Activated CD4-positive, alpha-beta T cell treated with anti-CD3 and anti-CD28 coated beads, Interleukin-10, Interleukin-2, amounts not matched to agents 100 ng/mL and 50 ng/mL, durations not matched to agents 16 hours and 8 hours (primary cell): ENCODE data around the gene DPY19L3.
A peak's percentile ranks its signal among the peaks of the same experiment; 100 is the strongest.
"Not testable (repeated sequence)": the region's sequence is repeated elsewhere in the genome, so short reads cannot be mapped to it uniquely, and the experiment has no call there.

Experiments used
- DNase-seq: peaks from one replicate; pipeline ENCODE4 v3.0.0-alpha.2; 2020

The DPY19L3 gene

GRCh38 chr19:32405431-32406160 lies at the start of gene DPY19L3:
TSS of gene DPY19L3 (plus strand) at chr19:32405770. CDS start at chr19:32408254, 2,484 bp downstream.
- DNase-seq, result peak; percentile 96

GRCh38 chr19:32357720-32358119 lies 47.9 kb upstream of the DPY19L3 start:
- no peak for DNase-seq

GRCh38 chr19:32358321-32358720 lies 47.2 kb upstream of the DPY19L3 start:
- no peak for DNase-seq

- no peak for DNase-seq
Observed at GRCh38 chr19:32359581-32359980, 46.0 kb upstream of the DPY19L3 start.

- no peak for DNase-seq
Observed at GRCh38 chr19:32361574-32362317, 43.8 kb upstream of the DPY19L3 start.

- no peak for DNase-seq
Observed at GRCh38 chr19:32362318-32362691, 43.3 kb upstream of the DPY19L3 start.

GRCh38 chr19:32363175-32363574 lies 42.4 kb upstream of the DPY19L3 start:
- no peak for DNase-seq

GRCh38 chr19:32363632-32364031 lies 41.9 kb upstream of the DPY19L3 start:
- DNase-seq, result no peak

- DNase-seq, result no peak
Observed at GRCh38 chr19:32364040-32364439, 41.5 kb upstream of the DPY19L3 start.

GRCh38 chr19:32367063-32367462 lies 38.5 kb upstream of the DPY19L3 start:
- DNase-seq, result no peak

- no peak for DNase-seq
Observed at GRCh38 chr19:32367948-32368536, 37.5 kb upstream of the DPY19L3 start.

GRCh38 chr19:32368787-32369186 lies 36.8 kb upstream of the DPY19L3 start:
- DNase-seq, result no peak

- no peak for DNase-seq
Observed at GRCh38 chr19:32372726-32373517, 32.6 kb upstream of the DPY19L3 start.

GRCh38 chr19:32373585-32374295 lies 31.8 kb upstream of the DPY19L3 start:
- no peak for DNase-seq

GRCh38 chr19:32374362-32374761 lies 31.2 kb upstream of the DPY19L3 start:
- DNase-seq, result not testable (repeated sequence)

- DNase-seq, result not testable (repeated sequence)
Observed at GRCh38 chr19:32377088-32377487, 28.5 kb upstream of the DPY19L3 start.

- DNase-seq, result no peak
Observed at GRCh38 chr19:32380269-32380668, 25.3 kb upstream of the DPY19L3 start.

GRCh38 chr19:32387701-32388392 lies 17.7 kb upstream of the DPY19L3 start:
- no peak for DNase-seq

- DNase-seq, result no peak
Observed at GRCh38 chr19:32388393-32388855, 17.1 kb upstream of the DPY19L3 start.

- DNase-seq, result no peak
Observed at GRCh38 chr19:32392901-32393300, 12.7 kb upstream of the DPY19L3 start.

- peak; percentile 7 for DNase-seq
Observed at GRCh38 chr19:32396046-32396652, 9.4 kb upstream of the DPY19L3 start.
